SJSA1 (cell line): ENCODE data around the gene AGMO. TPM values are rescaled to one million over a fixed set of nuclear protein-coding genes. Genes with fewer than 3 reads are reported as not detected.

Experiments used
- DNase-seq, 2 experiments: peaks; one replicate each; pipeline ENCODE4 v3.0.0-alpha.2; 2015 to 2020; ENCODE audit warnings: low spot score in 2 of 2, low read depth in 1 of 2
- H3K27ac ChIP-seq: fragments of 250-450 bp; sonication (Bioruptor Pico); 2 replicates; pipeline ENCODE4 v1.5.1; 2020; ENCODE audit warnings: mild to moderate bottlenecking, moderate library complexity
- H3K27me3 ChIP-seq: fragments of 250-450 bp; sonication (Bioruptor Pico); replicated peaks from 2 replicates; pipeline ENCODE4 v1.5.1; 2020; ENCODE audit warnings: mild to moderate bottlenecking, moderate library complexity
- H3K36me3 ChIP-seq: fragments of 250-450 bp; sonication (Bioruptor Pico); 2 replicates; pipeline ENCODE4 v1.5.1; 2020; ENCODE audit warnings: mild to moderate bottlenecking
- H3K4me1 ChIP-seq: fragments of 250-450 bp; sonication (Bioruptor Pico); replicated peaks from 2 replicates; pipeline ENCODE4 v1.6.1; 2021; ENCODE audit warnings: mild to moderate bottlenecking
- H3K4me3 ChIP-seq: fragments of 250-450 bp; sonication (Bioruptor Pico); 2 replicates; pipeline ENCODE4 v1.5.1; 2020; ENCODE audit warnings: mild to moderate bottlenecking
- H3K9me3 ChIP-seq: fragments of 250-450 bp; sonication (Bioruptor Pico); replicated peaks from 2 replicates; pipeline ENCODE4 v1.5.1; 2020; ENCODE audit warnings: mild to moderate bottlenecking
- total RNA-seq: library from RNA; depleted of rRNA; stranded (reverse); fragments of >200 nt; shearing (Covaris generic); gene quantifications from 2 replicates; pipeline ENCODE4 v1.2.3, GENCODE V29; 2014; rRNA removed

AGMO gene
- not detected in 2 replicates for total RNA-seq

DNA sequence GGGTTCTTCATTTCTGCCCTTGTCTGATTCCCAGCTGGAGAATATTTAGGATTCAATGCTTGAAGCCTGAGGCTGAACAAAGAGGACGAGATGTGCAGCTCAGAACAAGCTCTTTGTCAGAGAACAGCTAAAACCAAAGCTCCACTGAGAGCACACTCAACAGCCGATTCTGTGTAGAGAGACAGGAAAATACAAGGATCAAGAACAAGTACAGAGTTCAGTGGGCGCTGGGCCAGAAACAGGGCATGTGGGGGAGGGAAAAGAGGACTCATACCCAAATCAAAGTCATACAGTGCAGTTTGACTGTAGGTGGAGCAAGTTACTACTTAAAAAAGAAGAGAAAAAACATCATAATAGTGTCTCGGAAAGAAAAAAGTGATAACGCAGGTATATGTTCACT lies at the start of gene AGMO:
TSS of gene AGMO (minus strand) at position 181 of the 400 bp plus-strand sequence.
- H3K4me3 ChIP-seq, result no peak within 1 kb of the TSS
- H3K9me3 ChIP-seq, result no peaks in the 10 kb centered on the region
- no peak for DNase-seq
- H3K27me3 ChIP-seq, result no peaks in the 10 kb centered on the region; the same call in 1 of the 2 replicates
- no peak within 1 kb of the TSS for H3K27ac ChIP-seq
- H3K36me3 ChIP-seq, result no peaks in the 10 kb centered on the region
- no peaks in the 10 kb centered on the region for H3K4me1 ChIP-seq

GRCh38 chr7:15610503-15610902 lies 48.7 kb upstream of the AGMO start:
- Histone ChIP-seq H3K36me3 (no peaks in the 10 kb centered on the region), H3K9me3 (no peaks in the 10 kb centered on the region), H3K27me3 (no peaks in the 10 kb centered on the region), H3K27ac (no peak overlapping the region), H3K4me3 (no peak overlapping the region), H3K4me1 (no peaks in the 10 kb centered on the region)
- no peak for DNase-seq

- H3K4me3 ChIP-seq, result no peak overlapping the region
Observed at GRCh38 chr7:15609287-15609686, 47.5 kb upstream of the AGMO start.

DNA sequence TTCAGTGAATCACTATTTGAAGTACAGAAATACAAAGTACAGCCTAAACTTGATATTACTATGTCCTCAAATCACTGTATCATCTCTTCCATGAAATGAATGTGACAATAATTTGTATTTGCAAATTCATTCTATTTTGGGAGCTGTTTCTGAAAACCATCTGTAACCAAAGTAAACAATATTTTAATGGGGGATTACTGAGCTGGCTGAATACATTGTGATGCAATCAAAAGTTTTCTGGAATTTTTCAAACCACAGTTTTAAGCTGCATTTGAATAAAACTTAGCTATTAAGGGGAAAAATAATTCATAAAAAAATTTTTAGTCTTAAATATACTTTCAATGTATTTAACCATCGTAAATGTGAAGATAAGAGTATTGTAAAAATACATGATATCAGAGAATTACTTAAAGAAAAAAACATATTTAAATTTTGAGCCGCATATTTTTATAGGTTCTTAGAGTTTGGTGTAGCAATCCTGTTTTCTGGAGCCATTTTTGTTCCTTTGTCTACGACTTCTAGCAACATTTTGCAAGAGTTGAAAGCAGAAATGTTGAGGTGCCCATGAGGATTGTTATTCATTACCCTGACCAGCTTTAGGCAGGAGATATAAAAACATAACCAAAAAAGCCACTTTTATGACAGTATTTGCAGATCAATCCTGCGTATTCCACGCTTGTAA lies 45.9 kb upstream of the AGMO start:
- Histone ChIP-seq H3K4me1 (no peaks in the 10 kb centered on the region), H3K27ac (no peak overlapping the region), H3K9me3 (no peaks in the 10 kb centered on the region), H3K36me3 (no peaks in the 10 kb centered on the region), H3K27me3 (no peaks in the 10 kb centered on the region), H3K4me3 (no peak overlapping the region)
- DNase-seq, result no peak

More at GRCh38 chr7:15609287-15609686, 47.5 kb upstream of the AGMO start:
- Histone ChIP-seq H3K27ac (no peak overlapping the region), H3K36me3 (no peaks in the 10 kb centered on the region), H3K27me3 (no peaks in the 10 kb centered on the region), H3K4me1 (no peaks in the 10 kb centered on the region), H3K9me3 (no peaks in the 10 kb centered on the region)
- DNase-seq, result no peak

GRCh38 chr7:15606561-15606960 lies 44.7 kb upstream of the AGMO start:
- Histone ChIP-seq H3K36me3 (no peaks in the 10 kb centered on the region), H3K27me3 (no peaks in the 10 kb centered on the region), H3K27ac (no peak overlapping the region), H3K4me3 (no peak overlapping the region), H3K9me3 (no peaks in the 10 kb centered on the region), H3K4me1 (no peaks in the 10 kb centered on the region)
- DNase-seq, result no peak

DNA sequence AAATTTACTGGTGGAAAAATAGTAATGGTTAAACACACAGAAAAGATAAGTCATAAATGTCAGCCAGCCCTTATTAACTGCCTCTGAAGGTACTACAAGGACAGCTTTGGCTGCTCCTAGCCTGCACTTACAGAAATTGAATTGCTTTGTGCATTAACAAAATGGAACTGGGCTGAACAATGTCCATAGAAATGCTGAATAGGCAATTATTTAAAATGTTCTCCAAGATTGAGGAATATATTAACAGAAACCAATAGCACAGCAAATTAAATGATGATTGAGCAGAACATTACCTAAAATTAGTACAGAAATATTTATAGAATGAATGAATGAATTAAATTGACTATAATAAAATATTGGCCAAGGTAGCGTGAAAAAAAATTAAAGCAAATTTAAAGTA lies 42.4 kb upstream of the AGMO start:
- no peaks in the 10 kb centered on the region for H3K4me1 ChIP-seq
- no peaks in the 10 kb centered on the region for H3K9me3 ChIP-seq
- H3K4me3 ChIP-seq, result no peak overlapping the region
- no peaks in the 10 kb centered on the region for H3K36me3 ChIP-seq
- no peak overlapping the region for H3K27ac ChIP-seq
- no peak for DNase-seq
- H3K27me3 ChIP-seq, result no peaks in the 10 kb centered on the region

- DNase-seq, result no peak
Observed at GRCh38 chr7:15603124-15603523, 41.3 kb upstream of the AGMO start.

GRCh38 chr7:15602236-15602635 lies 40.4 kb upstream of the AGMO start:
- Histone ChIP-seq H3K4me3 (no peak overlapping the region), H3K36me3 (no peaks in the 10 kb centered on the region), H3K9me3 (no peaks in the 10 kb centered on the region), H3K27ac (no peak overlapping the region), H3K4me1 (no peaks in the 10 kb centered on the region), H3K27me3 (no peaks in the 10 kb centered on the region)
- DNase-seq, result no peak

More at GRCh38 chr7:15603124-15603523, 41.3 kb upstream of the AGMO start:
- Histone ChIP-seq H3K27ac (no peak overlapping the region), H3K36me3 (no peaks in the 10 kb centered on the region), H3K4me3 (no peak overlapping the region), H3K9me3 (no peaks in the 10 kb centered on the region), H3K4me1 (no peaks in the 10 kb centered on the region), H3K27me3 (no peaks in the 10 kb centered on the region)

DNA sequence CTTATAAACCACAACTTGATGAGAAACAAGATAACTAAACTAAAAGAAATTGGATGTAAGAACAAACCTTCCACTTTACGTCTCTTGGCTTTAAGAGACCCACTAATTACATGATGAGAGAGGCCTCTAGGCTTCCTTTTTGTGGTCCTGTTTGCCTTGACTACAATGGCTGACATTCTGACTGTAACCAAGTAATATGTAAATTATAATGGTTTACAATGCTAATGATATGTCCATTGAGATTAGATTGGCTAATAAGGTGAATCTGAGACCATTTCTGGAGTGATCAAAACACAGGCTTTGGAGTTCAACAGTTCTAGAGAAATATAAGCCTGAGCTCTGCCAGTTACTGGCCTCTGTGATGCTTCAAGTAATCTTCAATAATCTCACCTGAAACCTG lies 39.4 kb upstream of the AGMO start:
- H3K9me3 ChIP-seq, result no peaks in the 10 kb centered on the region
- no peak overlapping the region for H3K27ac ChIP-seq
- no peaks in the 10 kb centered on the region for H3K27me3 ChIP-seq
- no peak overlapping the region for H3K4me3 ChIP-seq
- no peaks in the 10 kb centered on the region for H3K4me1 ChIP-seq
- H3K36me3 ChIP-seq, result no peaks in the 10 kb centered on the region
- no peak for DNase-seq

DNA sequence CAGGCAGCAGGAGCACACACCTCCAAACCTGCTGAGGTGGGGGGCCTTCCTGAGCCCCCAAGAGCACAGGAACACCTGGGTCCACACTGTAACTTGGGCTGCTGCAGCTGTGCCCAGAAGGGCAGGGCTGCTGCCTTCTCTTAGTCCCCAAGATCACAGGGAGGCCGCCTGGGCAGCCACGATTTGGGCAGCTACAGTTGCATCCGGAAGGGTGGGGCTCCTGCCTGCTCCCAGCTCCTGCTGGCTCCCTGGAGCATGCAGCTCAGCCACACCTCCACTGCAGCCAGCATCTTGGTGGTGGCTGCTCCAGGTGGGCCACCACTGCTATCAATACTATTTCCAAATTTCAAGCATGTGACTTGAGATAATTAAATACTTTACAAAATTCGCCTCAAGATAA lies 38.5 kb upstream of the AGMO start:
- no peaks in the 10 kb centered on the region for H3K9me3 ChIP-seq
- DNase-seq, result no peak
- H3K27ac ChIP-seq, result no peak overlapping the region
- no peaks in the 10 kb centered on the region for H3K36me3 ChIP-seq
- H3K27me3 ChIP-seq, result no peaks in the 10 kb centered on the region
- H3K4me3 ChIP-seq, result no peak overlapping the region
- H3K4me1 ChIP-seq, result no peaks in the 10 kb centered on the region

- no peak overlapping the region for H3K4me3 ChIP-seq
- no peak for DNase-seq
- no peaks in the 10 kb centered on the region for H3K27me3 ChIP-seq
- H3K27ac ChIP-seq, result no peak overlapping the region
- H3K36me3 ChIP-seq, result no peaks in the 10 kb centered on the region
- no peaks in the 10 kb centered on the region for H3K9me3 ChIP-seq
- H3K4me1 ChIP-seq, result no peaks in the 10 kb centered on the region
Observed at GRCh38 chr7:15594461-15594860, 32.6 kb upstream of the AGMO start.

GRCh38 chr7:15593382-15593781 lies 31.6 kb upstream of the AGMO start:
- Histone ChIP-seq H3K27ac (no peak overlapping the region), H3K9me3 (no peaks in the 10 kb centered on the region), H3K4me1 (no peaks in the 10 kb centered on the region), H3K27me3 (no peaks in the 10 kb centered on the region), H3K36me3 (no peaks in the 10 kb centered on the region), H3K4me3 (no peak overlapping the region)
- DNase-seq, result no peak

GRCh38 chr7:15586266-15586665 lies 24.5 kb upstream of the AGMO start:
- no peak for DNase-seq
- Histone ChIP-seq H3K27ac (no peak overlapping the region), H3K27me3 (no peaks in the 10 kb centered on the region), H3K4me3 (no peak overlapping the region), H3K36me3 (no peaks in the 10 kb centered on the region), H3K9me3 (no peaks in the 10 kb centered on the region), H3K4me1 (no peaks in the 10 kb centered on the region)

DNA sequence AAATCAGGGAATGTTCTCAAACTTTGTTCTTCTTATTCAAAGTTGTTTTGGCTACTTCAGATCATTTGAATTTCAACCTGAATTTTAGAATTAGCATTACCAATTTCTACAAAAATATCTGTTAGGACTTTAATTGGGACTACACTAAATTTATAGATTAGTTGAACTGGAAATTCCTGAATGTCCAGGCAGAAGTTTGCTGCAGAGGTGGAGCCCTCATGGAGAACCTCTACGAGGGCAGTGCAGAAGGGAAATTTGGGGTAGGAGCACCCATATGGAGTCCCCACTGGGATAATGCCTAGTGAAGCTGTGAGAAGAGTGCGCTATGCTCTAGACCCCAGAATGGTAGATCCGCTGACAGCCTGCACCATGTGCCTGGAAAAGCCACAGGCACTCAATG lies 22.8 kb upstream of the AGMO start:
- H3K27me3 ChIP-seq, result no peaks in the 10 kb centered on the region
- no peaks in the 10 kb centered on the region for H3K9me3 ChIP-seq
- DNase-seq, result no peak
- no peaks in the 10 kb centered on the region for H3K36me3 ChIP-seq
- H3K27ac ChIP-seq, result no peak overlapping the region
- H3K4me3 ChIP-seq, result no peak overlapping the region
- no peaks in the 10 kb centered on the region for H3K4me1 ChIP-seq

DNA sequence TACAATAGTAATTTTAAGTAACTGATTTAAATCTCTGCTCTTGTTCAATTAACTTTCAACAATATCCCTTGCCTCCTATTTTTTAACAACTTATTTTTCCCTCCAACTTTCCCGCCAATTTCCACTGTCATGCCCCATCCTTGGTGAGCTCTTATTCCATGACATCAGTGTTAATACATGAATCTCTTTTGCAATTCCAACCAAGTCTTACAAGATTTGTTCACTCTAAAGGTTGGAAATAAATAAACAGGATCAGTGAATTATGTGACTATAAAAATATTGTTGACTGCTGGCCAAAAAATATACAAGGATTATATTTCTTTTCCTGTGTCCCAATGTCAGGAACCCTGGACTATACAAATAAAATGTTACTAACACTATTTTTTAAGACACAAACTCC lies 21.0 kb upstream of the AGMO start:
- Histone ChIP-seq H3K36me3 (no peaks in the 10 kb centered on the region), H3K4me3 (no peak overlapping the region), H3K27me3 (no peaks in the 10 kb centered on the region), H3K4me1 (no peaks in the 10 kb centered on the region), H3K9me3 (no peaks in the 10 kb centered on the region), H3K27ac (no peak overlapping the region)
- no peak for DNase-seq
